Brain pericyte (primary cell): ENCODE data around the gene CTNNBIP1.

Experiments
- DNase-seq: peaks from one replicate; pipeline ENCODE4 v3.0.0-alpha.2; 2012; ENCODE audit warnings: low read depth, low spot score

CTNNBIP1 gene

DNA sequence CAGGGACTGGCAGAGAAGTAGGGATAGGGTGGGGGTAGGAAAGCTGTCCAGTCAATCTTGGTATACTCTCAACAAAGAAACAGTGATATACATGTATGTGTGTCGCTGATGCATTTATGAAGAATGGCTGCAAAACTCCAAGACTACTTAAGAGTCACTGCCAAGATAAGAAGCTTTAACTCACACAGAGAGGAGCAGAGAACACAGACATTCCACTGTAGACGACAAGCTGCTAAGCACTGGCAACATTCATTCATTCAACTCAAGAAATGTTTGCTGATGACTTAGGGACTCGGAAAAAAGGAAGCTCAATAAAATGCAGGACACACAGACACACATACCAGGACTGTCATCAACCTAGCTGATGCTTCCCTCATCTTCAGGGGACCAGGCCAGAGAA is 5.5 kb downstream of the CTNNBIP1 start:
- no peak for DNase-seq

DNA sequence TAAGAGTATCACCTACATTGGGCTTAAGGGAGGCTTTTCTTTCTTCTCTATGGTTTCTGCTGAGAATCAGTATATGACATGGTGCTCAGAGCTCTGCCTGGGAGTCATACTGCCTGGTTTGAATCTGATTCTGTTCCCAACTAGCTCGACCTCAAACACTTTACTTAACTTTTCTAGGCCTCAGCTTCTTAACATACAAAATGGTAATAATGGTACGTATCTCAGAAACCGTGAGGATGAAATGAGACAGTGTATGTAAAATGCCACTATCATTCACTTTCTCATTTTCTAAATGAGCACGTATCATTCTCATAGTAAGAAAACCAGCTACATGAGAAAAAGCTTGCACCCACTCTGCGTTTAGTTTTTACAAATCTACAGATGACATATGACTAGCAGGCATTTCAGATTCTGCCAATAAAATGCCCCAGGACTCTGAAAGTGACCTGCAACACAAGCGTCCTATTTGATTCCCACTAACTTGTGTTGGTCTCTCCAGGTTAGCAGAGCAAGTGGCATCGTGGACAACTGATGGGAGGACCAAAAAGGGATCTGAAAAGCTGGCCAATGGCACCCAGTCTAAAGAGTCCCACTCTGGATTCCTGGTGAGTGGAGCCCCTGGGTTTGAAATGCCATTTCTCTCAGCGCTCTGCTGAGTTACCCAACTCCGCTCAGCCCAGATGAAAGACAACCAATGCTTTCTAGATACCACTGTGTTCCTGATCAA is 6.1 kb downstream of the CTNNBIP1 start:
- DNase-seq, result no peak

GRCh38 chr1:9902060-9902452 is 8.0 kb downstream of the CTNNBIP1 start:
- no peak for DNase-seq

DNA sequence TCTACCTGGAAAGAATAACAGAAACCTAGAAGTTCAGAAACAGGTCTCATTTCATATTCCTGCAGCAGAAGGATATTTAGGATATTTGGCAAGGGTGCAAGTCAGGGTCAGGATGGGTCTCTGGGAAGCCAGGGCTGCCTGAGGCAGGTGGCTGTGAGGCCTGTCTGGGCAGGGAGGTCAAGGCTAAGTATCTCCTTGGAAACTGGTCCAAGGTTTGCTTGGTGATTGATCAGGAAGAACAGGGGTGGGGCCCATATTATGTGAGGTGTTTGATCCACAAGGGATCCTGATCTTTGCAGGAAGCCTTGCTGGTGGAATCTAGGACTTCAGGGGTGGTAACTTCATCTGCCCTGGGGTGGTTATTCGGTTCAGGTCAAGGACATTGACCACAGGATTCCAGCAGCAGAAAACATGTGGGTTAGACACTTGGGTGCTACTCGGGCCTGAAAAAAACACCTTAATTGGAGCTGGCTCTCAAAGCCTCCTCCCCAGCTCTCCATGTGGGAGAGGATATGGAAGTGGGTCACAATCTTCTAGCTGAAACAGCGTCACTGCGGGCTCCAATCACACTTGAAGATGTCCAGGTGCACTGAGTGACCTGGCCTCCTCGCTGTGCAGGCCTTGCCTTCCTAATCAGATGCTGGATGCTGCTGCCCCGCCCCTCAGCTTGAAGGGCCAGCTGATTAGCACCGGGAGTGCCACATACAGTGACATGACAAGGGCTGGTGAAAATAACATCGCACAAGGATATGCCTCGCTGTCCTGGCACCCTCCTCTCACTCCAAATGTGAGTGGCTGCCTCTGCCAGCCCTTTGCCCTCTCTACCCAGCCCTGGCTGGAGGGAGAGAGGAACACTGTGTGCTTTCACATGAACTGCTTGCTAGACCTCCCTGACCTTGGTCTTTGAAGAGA is 8.7 kb downstream of the CTNNBIP1 start:
- DNase-seq, result no peak

GRCh38 chr1:9900142-9901043 is 9.7 kb downstream of the CTNNBIP1 start:
- DNase-seq, result no peak

GRCh38 chr1:9894115-9894514 is 16.0 kb downstream of the CTNNBIP1 start:
- no peak for DNase-seq

GRCh38 chr1:9892563-9893528 is 17.2 kb downstream of the CTNNBIP1 start:
- DNase-seq, result no peak

DNA sequence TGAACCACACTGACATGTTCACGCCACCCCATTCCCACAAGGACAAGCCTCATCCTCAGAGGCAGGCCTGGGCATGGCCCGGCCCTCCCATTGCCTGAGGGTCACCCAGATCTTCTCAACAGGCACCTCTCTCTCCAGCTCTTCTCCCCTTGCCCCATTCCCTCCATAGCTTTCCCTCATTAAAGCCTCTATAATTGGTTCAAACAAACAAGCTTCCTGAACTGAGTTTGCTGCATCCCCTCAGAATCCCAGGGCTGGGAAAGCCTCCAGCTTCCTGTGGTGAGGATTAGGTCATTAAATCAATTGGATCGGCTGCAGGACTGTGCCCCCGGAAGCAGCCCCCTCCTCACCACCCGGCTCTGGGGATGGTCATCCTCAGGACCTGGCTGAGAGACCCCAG is 18.9 kb downstream of the CTNNBIP1 start:
- no peak for DNase-seq

DNA sequence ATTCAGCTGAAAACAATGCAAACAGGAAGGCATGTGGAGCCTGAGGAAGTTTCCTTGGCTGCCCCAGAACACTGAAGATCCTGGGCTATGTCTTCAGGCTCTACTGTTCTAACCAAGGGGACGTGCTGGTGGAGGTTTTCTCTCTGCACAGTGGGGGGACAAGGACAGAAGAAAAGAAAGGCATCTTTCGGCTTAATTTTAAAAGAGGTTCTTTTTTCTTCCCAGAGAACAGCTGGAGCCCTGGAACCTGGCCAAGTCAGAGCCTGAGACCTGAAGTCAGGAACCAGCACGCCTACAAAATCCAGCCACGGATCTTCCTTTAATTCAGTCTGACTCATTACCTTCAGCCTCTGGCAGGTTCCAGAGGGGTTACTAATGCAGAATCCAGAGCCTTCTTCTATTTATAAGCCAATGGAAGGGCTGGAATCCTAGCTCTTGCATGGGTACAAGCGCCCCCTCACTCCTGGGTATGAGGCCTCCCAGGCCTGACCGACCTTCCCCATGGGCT is 19.8 kb downstream of the CTNNBIP1 start:
- DNase-seq, result peak; percentile 43

DNA sequence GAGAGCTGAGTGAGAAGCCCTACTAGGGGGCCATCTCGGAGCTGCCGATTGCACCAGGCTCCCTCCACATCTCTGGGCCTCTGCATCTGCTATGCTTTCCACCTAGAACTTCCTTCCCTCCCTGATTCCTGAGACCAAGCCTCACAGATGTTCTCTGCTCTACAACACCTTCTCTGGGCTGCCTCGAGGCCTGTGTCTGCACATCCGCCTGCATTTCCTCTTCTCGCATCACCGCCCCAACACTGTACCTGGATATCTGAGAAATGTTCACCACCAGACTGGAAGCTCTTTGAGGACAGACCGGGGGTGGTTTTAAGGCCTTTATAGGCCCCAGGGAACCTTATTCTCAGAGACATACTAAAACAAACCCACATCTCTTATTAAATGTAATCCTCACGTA is 20.7 kb downstream of the CTNNBIP1 start:
- DNase-seq, result no peak

GRCh38 chr1:9888886-9889285 is 21.2 kb downstream of the CTNNBIP1 start:
- DNase-seq, result no peak

- no peak for DNase-seq
Observed at GRCh38 chr1:9887070-9887469, 23.0 kb downstream of the CTNNBIP1 start.

DNA sequence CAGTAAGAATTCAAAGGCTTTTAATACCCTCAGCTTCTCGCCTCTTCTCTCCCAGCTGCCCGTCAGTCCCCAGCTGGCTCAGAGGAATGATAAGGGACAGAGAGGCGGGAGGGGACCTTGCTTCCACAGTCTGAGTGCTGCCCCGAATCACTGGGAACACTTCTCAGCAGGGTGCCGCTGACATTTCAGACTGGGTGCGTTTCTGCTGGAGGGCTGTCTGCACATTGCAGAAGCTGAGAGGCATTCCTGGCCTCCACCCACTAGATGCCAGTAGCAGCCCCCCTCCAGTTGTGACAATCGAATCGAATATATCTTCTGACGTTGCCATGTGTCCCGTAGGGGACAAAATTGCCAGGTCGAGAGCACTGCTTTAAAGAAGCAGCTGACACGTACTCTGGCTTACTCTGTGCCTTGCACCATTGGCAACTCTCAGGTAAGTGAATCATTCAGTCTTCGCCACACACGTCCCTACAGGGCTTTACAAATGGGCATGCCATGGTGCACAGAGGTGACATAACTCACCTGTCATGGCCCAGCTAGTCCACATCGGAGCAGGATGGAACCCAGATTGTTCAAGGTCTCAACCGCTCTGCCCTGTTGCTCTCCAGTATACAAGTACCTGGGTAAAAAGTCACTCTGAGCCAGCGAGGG is 23.9 kb downstream of the CTNNBIP1 start:
- no peak for DNase-seq

GRCh38 chr1:9884805-9885204 is 25.3 kb downstream of the CTNNBIP1 start:
- DNase-seq, result no peak

DNA sequence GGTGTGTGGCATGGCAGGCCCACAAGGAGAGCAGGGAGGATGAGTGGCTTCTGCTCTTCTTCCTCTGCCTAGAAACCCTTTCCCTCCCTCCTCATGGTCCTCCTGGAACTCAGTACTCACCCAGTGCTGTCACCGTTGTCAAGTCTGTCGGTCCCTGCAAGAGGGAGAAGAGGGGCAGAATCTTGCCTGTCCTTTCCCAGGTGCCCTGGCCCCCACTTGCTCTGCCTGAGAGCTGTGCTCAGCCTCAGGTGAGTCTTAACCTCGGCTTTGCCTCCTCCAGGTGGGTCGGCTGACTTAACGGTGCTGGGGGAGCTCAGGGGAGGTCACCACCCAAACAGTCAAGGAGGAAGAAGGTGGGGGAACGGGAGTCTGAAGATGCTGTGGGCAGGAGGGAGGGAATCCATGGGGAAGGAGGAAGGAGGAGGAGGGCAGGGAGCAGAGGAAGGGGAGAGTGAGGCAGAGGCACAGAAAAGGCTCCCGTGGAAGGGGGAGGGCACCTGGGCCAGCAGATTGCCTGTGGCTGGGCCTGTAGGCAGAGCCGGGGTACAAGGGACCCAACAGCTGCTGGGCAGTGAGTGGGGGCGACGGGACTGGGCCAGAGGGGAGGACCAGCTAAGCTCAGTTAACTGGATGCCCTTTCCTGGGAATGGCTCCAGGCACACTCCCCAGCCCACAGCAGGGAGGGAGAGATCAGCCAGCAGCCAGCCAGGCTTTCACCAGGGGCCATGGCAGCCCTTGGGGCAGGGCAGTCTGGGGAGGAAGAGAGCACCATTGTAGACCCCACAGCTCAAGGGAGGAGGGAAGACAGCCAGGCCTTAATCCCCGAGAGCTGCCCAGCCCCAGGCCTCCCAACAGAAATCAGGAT is 26.3 kb downstream of the CTNNBIP1 start:
- DNase-seq, result no peak

DNA sequence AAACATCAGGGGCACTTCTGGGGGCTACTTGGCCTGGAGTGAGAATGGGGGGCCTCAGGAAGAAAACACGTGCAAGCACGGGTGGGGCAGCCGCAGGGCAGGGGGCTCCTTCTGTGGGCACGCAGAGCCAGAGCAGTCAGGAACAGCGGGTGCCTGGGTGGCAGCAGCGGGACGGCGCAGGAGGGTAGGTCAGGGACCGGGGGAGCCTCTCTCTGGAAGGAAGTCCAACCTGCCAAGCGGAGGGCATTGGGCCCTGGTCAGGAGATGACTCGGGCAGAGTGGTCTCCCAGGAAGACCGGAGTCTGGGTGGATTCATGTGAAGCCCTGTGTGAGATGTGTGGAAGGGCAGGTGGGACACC is 27.1 kb downstream of the CTNNBIP1 start:
- no peak for DNase-seq

GRCh38 chr1:9882296-9882944 is 27.6 kb downstream of the CTNNBIP1 start:
- DNase-seq, result no peak

DNA sequence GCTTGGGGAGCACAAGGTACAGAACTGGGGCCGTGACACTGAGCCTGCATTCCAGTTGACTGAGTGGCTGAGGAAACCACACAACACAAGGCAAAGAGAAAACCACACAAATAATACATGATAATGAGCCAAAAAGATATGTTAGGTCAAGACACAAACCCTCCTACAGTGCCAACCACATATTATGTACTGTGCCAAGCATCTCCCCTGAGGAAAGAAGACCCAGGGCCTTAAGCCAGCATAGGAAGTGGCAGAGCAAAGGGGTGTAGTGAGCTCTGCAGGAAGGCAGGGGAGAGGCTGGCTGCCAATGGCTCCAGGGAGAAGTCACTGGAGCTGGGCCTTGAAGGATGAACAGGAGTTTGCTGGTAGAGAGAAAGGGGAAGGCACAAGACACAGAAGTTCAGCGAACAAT is 28.2 kb downstream of the CTNNBIP1 start:
- no peak for DNase-seq

DNA sequence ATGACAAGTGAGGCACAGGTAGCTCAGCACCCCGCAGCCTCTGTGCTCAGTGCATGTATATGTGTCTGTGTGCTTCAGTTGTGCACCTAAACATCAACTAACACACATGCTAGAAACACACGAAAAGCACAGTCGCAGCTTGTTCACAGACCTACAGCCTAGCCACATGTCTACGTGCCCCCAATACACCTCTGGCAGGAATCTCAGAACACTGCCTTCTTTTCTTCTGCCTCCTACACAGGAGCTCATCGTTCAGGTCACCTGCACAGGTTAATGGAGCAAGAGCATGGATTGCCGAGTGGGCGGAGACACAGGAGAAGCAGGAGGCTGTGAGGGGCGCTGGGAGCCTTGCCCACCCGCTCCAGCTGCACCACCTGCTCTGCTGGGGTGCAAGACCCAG is 31.7 kb downstream of the CTNNBIP1 start:
- no peak for DNase-seq
